ENCODE measurements around the gene MMP7.
A peak's percentile ranks its signal among the peaks of the same experiment; 100 is the strongest.

Gene MMP7, protein sequence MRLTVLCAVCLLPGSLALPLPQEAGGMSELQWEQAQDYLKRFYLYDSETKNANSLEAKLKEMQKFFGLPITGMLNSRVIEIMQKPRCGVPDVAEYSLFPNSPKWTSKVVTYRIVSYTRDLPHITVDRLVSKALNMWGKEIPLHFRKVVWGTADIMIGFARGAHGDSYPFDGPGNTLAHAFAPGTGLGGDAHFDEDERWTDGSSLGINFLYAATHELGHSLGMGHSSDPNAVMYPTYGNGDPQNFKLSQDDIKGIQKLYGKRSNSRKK

DNA sequence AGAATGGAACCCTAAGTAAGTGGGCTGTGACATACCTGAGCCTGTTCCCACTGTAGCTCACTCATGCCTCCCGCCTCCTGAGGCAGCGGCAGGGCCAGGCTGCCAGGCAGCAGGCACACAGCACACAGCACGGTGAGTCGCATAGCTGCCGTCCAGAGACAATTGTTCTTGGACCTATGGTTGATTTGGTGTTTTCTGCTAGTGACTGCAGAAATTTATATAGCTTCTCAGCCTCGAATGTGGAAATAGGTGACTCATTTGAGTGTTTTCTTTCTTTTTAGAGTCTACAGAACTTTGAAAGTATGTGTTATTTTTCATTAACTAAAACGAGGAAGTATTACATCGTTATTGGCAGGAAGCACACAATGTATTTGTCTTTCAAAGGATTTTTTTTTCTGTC, at the start of gene MMP7:
Gene MMP7, minus strand, starts transcription at position 190 of the 400 bp plus-strand sequence. Its CDS starts 47 bp downstream, at position 143.
- no peak for DNase-seq (ENCODE audit: low read depth in 1 of 2, low spot score in 1 of 2)

- no peak for DNase-seq (ENCODE audit: low read depth in 1 of 2, low spot score in 1 of 2)
Measured at GRCh38 chr11:102577723-102578122, 47.2 kb upstream of the MMP7 start.

GRCh38 chr11:102577182-102577581, 46.6 kb upstream of the MMP7 start:
- no peak for DNase-seq (ENCODE audit: low read depth in 1 of 2, low spot score in 1 of 2)

DNA sequence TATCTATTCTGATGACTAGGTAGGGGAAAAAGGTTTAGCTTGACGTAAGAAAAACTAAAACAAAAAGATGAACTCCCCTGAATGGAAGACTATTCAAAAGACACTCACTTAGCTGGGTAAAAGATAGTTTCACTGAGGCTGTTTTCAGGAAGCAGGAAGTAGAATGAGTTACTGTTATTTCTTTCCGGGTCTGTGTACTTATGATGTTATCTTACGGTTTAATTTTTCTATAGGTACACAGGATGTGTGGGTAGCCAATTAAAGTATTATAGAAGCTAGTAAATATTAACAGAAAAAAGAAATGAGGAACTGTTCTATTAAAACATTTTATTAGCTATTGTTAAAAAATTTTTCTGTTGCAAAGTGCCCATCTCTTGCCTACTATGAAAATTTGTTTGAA, 45.8 kb upstream of the MMP7 start:
- DNase-seq (ENCODE audit: low read depth in 1 of 2, low spot score in 1 of 2), result no peak

- no peak for DNase-seq (ENCODE audit: low read depth in 1 of 2, low spot score in 1 of 2)
Measured at GRCh38 chr11:102575012-102575411, 44.5 kb upstream of the MMP7 start.

- DNase-seq (ENCODE audit: low read depth in 1 of 2, low spot score in 1 of 2), result no peak
Measured at GRCh38 chr11:102573851-102574250, 43.3 kb upstream of the MMP7 start.

- no peak for DNase-seq (ENCODE audit: low read depth in 1 of 2, low spot score in 1 of 2)
Measured at GRCh38 chr11:102572554-102573220, 42.1 kb upstream of the MMP7 start.

DNA sequence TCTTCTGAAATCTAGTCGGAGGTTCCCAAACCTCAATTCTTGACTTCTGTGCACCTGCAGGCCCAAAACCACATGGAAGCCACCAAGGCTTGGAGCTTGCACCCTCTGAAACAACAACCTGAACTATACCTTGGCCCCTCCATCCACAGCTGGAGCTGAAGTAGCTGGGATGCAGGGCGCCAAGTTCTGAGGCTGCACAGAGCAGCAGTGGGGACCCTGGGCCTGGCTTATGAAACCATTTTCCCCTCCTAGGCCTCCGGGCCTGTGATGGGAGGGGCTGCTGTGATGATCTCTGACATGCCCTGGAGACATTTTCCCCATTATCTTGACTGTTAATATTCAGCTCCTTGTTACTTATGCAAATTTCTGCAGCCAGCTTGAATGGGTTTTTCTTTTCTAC, 38.3 kb upstream of the MMP7 start:
- no peak for DNase-seq (ENCODE audit: low read depth in 1 of 2, low spot score in 1 of 2)

- DNase-seq (ENCODE audit: low read depth in 1 of 2, low spot score in 1 of 2), result no peak
Measured at GRCh38 chr11:102566112-102566511, 35.6 kb upstream of the MMP7 start.

GRCh38 chr11:102564110-102564509, 33.6 kb upstream of the MMP7 start:
- no peak for DNase-seq (ENCODE audit: low read depth in 1 of 2, low spot score in 1 of 2)

GRCh38 chr11:102561636-102562035, 31.1 kb upstream of the MMP7 start:
- DNase-seq (ENCODE audit: low read depth in 1 of 2, low spot score in 1 of 2), result no peak

DNA sequence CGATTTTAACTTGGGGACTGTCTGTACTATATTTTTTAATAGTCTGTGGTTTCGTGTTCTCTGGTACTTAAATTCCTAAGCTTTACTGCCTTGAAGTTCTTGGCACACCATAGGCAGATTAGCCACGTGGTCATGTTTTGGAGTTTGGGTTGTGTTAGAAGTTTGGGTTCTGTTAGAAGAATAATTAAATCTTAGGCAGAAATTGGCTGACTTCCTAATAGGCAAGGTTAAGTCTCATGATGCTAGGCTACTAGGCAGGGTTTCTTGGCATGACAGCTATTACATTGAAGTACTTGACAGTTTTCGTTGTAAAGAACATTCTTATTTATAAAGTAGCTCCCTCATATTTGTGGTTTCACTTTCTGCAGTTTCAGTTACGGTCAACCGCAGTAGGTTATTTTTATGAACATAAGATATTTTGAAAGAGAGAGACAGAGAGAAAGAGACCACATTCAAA, 30.0 kb upstream of the MMP7 start:
- peak in 1 of 2 donors; percentile 9 for DNase-seq (ENCODE audit: low read depth in 1 of 2, low spot score in 1 of 2)

GRCh38 chr11:102559839-102560238, 29.3 kb upstream of the MMP7 start:
- no peak for DNase-seq (ENCODE audit: low read depth in 1 of 2, low spot score in 1 of 2)

DNA sequence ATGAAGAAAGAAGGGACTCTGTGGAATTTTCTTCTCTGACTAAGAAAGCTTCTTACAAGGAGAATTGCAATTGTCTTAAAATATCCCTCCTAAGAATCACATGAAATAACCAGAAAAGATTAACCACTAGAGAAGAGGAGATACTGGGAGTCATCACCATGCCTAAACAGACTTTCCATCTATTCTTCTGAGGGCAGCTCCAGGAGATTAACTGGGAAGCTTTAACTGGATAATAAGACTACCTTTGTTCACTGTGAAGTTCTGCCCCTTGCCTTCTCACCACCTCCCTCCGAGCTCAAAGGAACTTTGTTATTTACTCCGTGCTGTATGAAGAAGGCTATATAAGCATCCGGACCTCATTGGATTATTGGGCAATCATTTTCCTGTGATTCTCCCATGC, 24.5 kb upstream of the MMP7 start:
- DNase-seq (ENCODE audit: low read depth in 1 of 2, low spot score in 1 of 2), result no peak

DNA sequence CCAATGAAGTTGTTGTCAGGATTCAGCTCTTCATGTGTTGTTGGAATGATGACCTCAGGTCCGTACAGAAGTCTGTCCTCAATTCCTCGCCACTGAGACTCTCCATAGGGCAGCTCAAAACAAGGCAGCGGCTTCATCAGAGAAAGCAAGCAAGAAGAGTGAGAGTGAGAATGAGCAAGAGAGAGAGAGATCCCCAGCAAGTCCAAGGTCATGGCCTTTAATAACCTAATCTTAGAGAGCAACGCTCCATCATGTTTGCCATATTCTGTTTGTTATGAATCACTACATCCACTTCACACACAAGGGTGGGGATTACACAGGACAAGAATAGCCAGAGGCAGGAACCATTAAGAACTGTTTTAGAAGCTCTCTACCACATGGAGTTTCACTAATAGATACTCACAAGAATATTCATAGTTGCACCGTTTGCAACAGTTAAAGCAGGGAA, 23.3 kb upstream of the MMP7 start:
- no peak for DNase-seq (ENCODE audit: low read depth in 1 of 2, low spot score in 1 of 2)

DNA sequence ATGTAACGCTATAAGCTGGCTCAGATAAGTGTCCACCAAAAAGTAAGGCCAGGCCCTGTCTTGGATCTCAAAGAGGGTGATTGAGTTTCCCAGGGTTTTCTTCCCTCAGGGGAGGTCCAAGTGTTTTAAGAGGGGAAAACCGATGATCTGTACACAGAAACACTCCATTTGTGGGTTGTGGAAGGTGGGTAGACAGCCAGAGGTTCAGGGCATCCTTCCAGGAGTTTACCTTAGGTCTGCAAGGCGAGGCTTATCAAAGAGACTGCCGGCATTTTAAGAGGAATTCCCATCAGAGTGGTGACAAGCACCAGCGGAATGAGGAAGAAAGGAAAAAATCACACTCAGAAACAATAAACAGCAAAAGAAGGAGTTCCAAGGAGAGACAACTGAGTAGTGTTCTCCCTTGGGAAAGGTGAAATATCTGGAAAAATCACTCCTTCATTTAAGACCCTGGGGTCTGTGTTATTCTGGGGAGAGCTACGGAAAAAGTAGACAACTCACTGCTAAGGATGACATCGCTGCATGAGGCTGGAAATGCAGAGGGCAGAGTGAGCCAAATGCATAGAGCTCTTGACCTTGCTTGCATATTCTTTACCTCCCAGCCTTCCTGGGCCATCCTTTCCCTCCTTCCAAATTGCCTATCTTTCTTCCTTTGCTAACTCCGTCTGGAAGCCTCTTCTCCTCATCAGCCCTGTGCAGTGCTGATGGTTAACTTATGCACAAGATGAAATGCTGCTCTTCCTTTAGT, 22.1 kb upstream of the MMP7 start:
- no peak for DNase-seq (ENCODE audit: low read depth in 1 of 2, low spot score in 1 of 2)

DNA sequence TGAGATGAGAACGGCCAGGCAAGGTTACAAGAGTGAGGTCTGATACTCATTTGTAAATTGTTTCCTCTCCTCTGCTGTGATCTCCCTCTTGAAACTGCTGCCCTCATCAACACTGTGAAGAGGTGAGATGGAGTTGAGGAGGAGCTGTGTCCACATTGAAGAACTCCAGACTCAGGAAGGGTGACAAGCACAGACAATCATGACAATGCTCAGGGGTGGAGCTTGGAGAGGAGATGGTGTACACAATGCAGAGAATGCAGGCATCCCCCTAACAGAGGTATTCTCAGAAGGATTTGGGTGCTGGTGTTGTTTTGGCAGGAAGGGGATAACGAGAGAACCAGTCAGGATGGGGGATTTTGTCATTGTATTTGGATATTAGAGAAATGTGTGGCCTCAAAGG, 21.5 kb upstream of the MMP7 start:
- DNase-seq (ENCODE audit: low read depth in 1 of 2, low spot score in 1 of 2), result no peak

- no peak for DNase-seq (ENCODE audit: low read depth in 1 of 2, low spot score in 1 of 2)
Measured at GRCh38 chr11:102551169-102551781, 20.7 kb upstream of the MMP7 start.

- no peak for DNase-seq (ENCODE audit: low read depth in 1 of 2, low spot score in 1 of 2)
Measured at GRCh38 chr11:102546923-102547471, 16.4 kb upstream of the MMP7 start.

- no peak for DNase-seq (ENCODE audit: low read depth in 1 of 2, low spot score in 1 of 2)
Measured at GRCh38 chr11:102546427-102546826, 15.9 kb upstream of the MMP7 start.

DNA sequence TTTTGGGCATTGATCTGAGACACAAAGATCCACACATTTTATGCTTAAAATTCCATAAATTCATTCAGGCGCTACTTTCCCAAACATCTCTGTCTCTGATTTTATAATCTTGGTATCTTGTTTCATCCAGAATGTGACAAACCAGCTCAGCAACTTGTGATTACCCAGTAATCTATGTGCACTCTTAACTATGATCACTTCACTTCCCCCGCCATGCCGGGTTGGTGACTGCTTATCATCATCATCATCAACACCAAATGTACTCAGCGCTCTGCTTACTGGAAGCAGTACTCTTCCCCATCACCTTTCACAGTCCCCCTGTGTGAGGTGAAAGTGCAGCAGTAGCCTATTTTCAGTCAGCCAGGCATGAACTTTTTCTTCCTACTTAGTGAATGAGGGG, 15.2 kb upstream of the MMP7 start:
- DNase-seq (ENCODE audit: low read depth in 1 of 2, low spot score in 1 of 2), result no peak

All from activated CD4-positive, alpha-beta T cell treated with anti-CD3 and anti-CD28 coated beads, Interleukin-2, amount 50 U/mL, for 24 hours (primary cell).